CD4-positive, alpha-beta T cell treated with Interleukin-15 for 1 hour (primary cell): ENCODE data around the gene CRACDL.
"Not testable (repeated sequence)": the region's sequence is repeated elsewhere in the genome, so short reads cannot be mapped to it uniquely, and the experiment has no call there.

Experiments used
- DNase-seq: peaks from one replicate; pipeline ENCODE4 v3.0.0-alpha.2; 2020

Gene CRACDL

GRCh38 chr2:98882971-98883779 is 52.9 kb downstream of the CRACDL start:
- DNase-seq, result no peak

DNA sequence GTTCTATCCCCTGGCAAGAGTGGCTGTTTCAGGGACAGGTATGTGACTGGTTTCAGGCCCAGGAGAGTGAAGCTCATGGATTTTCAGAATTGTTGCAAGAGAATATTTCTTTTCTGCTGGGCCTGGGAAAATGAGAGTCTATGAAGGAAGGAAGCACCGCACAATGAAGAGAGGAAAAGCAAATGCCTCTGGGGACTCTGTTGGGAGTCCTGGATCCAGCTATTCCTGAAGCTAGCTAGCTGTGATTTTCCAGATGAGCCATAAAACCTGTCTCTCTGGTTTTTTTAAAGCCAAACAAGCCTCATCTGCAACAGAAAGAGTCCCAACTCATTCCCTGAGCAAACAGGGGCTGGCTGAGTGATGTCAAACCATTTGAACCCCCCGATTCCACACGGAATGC is 53.7 kb downstream of the CRACDL start:
- no peak for DNase-seq

DNA sequence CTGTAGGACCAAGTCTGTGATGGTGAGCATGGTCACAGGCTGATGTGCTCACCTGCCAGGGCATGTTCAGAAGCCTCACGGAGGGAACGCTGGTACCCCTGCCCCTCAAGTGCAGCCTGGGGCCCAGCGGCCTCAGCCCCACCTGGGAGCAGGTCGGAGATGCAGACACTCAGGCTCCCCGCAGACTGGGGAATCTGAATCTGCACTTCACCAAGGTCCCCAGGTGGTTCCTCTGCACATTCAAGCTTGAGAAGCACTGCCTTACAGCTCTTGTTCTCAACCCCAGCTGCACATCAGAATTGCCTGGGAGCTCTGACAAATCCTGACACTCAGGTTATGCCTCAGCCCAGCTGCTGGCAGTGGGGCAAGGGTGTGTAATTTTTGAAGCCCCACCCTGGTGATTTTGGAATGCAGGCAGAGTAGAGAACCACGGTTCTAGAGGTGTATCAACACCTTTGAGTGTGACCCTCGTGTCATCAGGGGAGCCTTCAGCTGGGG is 54.8 kb downstream of the CRACDL start:
- DNase-seq, result no peak

- DNase-seq, result no peak
Observed at GRCh38 chr2:98880266-98881152, 55.5 kb downstream of the CRACDL start.

GRCh38 chr2:98877658-98878057 is 58.4 kb downstream of the CRACDL start:
- not testable (repeated sequence) for DNase-seq

DNA sequence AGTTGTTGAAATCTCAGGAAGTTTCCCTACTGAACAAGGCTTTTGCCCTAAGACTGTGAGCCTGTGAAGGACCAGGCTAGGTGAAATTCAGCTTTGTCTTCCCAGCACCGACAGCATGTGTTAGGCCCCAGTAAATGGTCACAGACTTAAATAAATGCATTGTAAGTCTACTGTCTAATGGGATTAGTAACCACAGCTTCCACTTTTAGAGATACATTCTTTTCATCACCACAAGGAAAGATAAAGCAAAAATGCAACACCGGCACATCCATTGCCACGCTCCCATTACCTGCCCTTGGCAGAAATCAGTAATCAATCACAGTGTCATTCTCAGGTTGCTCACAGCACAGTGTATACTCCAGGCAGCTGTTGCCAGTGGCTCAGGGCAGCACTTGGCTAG is 59.3 kb downstream of the CRACDL start:
- DNase-seq, result no peak

GRCh38 chr2:98875746-98876145 is 60.3 kb downstream of the CRACDL start:
- DNase-seq, result no peak

DNA sequence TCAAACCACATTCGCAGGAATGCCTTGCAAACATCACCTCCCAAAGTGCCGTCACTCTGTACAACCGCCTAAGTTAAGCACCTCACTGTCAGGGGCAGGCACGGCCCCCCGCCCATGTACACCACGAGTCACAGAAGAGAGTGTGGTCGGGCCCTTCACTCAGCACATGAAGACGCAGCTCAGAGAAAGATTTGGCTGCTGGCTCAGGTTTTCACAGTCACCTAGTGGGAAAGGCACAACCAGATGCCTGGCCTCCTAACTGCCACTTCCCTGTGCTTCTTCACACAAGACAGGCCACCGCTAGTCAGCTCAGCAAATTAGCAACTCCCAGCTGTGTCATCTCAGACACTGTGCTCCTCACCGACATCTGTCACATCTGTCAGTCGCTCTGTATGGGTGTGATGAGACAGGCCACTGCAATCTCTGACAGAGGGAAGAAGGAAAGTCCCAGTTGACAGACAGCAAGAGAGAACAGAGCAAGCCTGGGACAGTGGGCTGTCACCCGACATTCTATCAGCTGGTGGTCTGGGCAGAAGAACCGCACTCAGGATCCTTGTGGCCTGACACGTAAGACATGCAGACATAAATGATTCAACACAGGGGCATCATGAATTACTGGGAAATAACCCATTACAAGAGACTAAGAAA is 60.8 kb downstream of the CRACDL start:
- DNase-seq, result no peak

DNA sequence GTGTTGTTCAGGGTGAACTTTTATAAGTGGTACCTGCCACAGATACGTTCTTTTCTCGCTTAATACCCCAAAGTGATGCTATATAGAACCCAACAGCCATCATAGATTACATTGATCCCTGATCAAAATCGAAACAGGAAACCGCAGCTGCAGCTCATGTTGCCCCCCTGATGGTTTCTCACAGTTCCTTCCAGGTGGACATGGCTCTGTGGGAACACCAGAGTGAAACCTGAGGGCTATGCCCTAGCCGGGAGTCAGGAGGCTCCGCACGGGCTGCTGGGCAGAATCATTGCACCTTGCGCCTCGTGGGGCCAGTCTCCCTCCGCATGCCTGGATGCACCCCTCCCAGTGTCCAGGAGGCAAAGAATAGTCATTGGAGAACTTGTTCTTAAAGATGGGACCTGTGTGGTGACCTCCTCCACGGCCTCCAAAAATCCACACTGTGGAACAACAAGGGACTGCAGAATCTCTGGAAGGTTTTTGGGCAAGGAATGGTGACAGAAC is 61.8 kb downstream of the CRACDL start:
- no peak for DNase-seq

DNA sequence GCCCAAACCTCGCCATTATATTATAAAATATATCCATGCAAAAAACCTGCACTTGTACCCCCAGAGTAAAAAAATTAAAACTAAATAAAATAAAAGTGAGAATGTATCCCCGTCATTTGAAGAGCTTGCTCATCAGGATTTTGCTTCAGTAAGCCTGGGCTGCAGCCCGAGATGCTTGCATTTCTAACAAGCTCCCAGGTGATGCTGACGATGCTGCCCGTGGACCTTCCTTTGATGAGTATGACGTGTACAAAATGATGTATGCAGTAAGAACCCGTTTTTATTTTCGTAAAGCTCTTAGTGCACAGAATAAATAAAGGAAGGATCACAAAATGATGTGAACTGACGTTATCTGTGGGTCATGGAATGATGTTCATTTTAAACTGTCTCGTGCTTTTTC is 63.5 kb downstream of the CRACDL start:
- no peak for DNase-seq

GRCh38 chr2:98871506-98871905 is 64.5 kb downstream of the CRACDL start:
- no peak for DNase-seq

DNA sequence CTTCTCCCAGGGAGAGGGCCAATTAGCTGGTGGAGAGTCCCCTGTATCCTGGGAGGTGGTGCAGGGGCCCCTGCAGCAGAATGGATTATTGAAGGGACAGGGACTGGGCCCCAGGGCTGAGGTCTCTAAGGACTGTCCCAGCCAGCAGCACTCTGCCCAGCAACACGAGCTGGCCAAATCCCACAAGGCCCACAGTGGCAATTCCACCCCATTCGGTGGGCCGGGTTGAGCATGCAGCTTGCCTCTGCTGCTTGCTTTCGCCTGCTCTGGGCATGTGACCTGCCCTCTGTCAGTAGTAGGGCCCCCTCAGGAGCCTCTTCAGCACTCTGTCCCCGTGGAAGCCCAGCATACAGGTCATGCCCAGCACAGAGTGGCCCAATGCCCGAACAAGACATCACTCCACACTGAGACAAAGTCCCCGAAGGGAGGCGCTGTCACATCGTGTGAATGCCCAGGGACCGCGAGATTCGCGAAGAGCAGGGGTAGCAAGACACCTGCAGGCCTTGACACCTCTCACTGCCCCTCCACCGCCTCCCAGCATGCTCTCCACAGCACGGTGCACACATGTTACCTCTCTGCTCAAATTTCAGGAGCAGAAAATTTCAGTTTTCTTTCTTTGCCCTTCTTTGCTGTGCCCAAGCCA is 65.4 kb downstream of the CRACDL start:
- no peak for DNase-seq

- DNase-seq, result no peak
Observed at GRCh38 chr2:98869870-98870269, 66.2 kb downstream of the CRACDL start.

DNA sequence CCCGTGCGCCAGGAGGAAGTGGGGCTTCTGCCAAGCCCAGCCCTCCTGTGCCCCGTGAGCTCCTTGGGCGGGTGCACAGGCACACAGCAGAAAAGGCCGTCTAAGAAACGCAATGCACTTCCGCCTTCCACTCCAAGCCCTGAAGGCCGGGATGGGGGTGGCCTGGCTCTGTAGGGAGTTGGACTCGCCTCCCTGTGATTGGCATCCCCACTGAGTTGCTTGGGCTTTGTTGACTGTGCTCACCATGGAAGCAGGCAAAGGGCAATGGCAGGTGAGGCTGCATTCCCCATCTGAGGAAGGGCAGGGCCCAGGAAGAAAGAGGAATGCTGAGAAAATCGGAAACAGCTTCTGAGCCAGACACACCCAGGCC is 66.8 kb downstream of the CRACDL start:
- no peak for DNase-seq

GRCh38 chr2:98868548-98869271 is 67.3 kb downstream of the CRACDL start:
- no peak for DNase-seq

GRCh38 chr2:98867539-98868309 is 68.3 kb downstream of the CRACDL start:
- no peak for DNase-seq

GRCh38 chr2:98866033-98866432 is 70.0 kb downstream of the CRACDL start:
- no peak for DNase-seq

- no peak for DNase-seq
Observed at GRCh38 chr2:98861601-98862000, 74.4 kb downstream of the CRACDL start.

DNA sequence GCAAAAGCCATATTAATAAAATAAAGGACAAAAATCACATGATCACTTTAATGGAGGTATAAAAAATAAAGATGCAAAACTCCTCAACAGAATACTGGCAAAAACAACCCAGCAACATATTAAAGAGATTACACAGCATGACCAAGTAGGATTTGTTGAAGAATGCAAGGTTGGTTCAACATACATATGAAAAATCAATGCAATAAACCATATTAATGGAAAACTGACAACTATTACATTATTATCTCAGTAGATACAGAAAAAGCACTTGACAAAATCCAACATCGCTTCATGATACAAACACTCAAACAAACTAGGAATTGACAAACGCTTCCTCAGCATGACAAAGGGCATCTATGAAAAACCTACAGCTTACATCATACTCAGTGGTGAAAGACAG is 76.7 kb downstream of the CRACDL start:
- no peak for DNase-seq

DNA sequence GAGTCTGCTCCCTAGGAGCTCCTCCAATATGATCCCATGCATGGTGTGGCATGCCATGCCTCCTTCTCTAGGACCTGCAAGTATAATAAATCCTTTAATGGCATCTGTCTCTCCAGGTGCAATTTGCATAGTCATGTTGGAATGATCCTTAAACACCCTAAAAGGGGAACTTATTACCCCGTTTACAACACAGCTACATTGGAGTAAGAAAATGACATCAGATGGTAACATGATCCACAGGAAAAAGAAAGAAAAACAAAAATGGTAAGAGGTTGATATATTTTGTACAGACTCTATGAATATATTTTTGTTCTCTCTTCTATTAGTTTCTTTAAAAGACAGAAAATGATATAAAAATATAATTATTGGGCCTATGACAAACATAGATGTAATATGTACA is 79.0 kb downstream of the CRACDL start:
- DNase-seq, result no peak

- DNase-seq, result no peak
Observed at GRCh38 chr2:98854682-98855081, 81.3 kb downstream of the CRACDL start.
